ENCODE data around the gene APH1A.

GRCh38 chr1:150268340-150268704 is 494 bp downstream of the APH1A start:
- TF ChIP-seq CTCF (IDR thresholded peaks at IDR 0.05; ENCODE audit: low read depth, low read length) (no peak), POLR2A (IDR thresholded peaks at IDR 0.05; ENCODE audit: extremely low read depth, insufficient read length) (no peak), MAX (IDR thresholded peaks at IDR 0.05; ENCODE audit: low read depth, low read length) (no peak; the same call in 1 of the 2 replicates)

Data from NB4 (cell line).